ENCODE measurements around the gene CUTC. TPM values are rescaled to one million over a fixed set of nuclear protein-coding genes. Genes with fewer than 3 reads are reported as not detected.
"Not testable (repeated sequence)": the region's sequence is repeated elsewhere in the genome, so short reads cannot be mapped to it uniquely, and the experiment has no call there.

The CUTC gene
- total RNA-seq, 2 experiments from 2014 or later, result 26.0 to 26.6 TPM

- H3K36me3 Mint-ChIP-seq, result peaks cover 59% of the 10 kb centered on the region
- not testable (repeated sequence) for DNase-seq, H3K27ac Mint-ChIP-seq
Observed at GRCh38 chr10:99746166-99746565, 14.1 kb downstream of the CUTC start.

GRCh38 chr10:99748823-99749451, 16.9 kb downstream of the CUTC start:
- no peak for DNase-seq
- Mint-ChIP-seq H3K4me3 (no peak overlapping the region), H3K36me3 (peaks cover 41% of the 10 kb centered on the region), H3K9me3 (no peaks in the 10 kb centered on the region), H3K27me3 (no peaks in the 10 kb centered on the region), H3K27ac (no peak overlapping the region), H3K4me1 (ENCODE audit: low read depth) (no peaks in the 10 kb centered on the region)
- ChIA-PET CTCF (no interaction called here), POLR2A (interaction anchor here (1.2 kb wide), 1 partner anchor 17 kb away, joined by 3 read pairs; the partner anchor contains the start of genes COX15 and CUTC)
- intact Hi-C loops (cut with micrococcal nuclease), result no loop called here

More at GRCh38 chr10:99746166-99746565, 14.1 kb downstream of the CUTC start:
- H3K27me3 Mint-ChIP-seq; CTCF ChIA-PET; intact Hi-C loops (cut with micrococcal nuclease); H3K4me3 Mint-ChIP-seq; POLR2A ChIA-PET; H3K9me3 Mint-ChIP-seq: not testable (repeated sequence)
- H3K4me1 Mint-ChIP-seq (ENCODE audit: low read depth), result peaks cover 16% of the 10 kb centered on the region

- H3K27ac Mint-ChIP-seq, result no peak overlapping the region
- H3K4me1 Mint-ChIP-seq (ENCODE audit: low read depth), result no peaks in the 10 kb centered on the region
- H3K4me3 Mint-ChIP-seq, result no peak overlapping the region
- intact Hi-C loops (cut with micrococcal nuclease), result no loop called here
- H3K36me3 Mint-ChIP-seq, result peaks cover 39% of the 10 kb centered on the region
- H3K27me3 Mint-ChIP-seq, result no peaks in the 10 kb centered on the region
- POLR2A ChIA-PET, result no interaction called here
- no peaks in the 10 kb centered on the region for H3K9me3 Mint-ChIP-seq
- CTCF ChIA-PET, result no interaction called here
- no peak for DNase-seq
Observed at GRCh38 chr10:99750641-99751040, 18.6 kb downstream of the CUTC start.

- Mint-ChIP-seq H3K36me3 (peaks cover 57% of the 10 kb centered on the region), H3K4me1 (ENCODE audit: low read depth) (no peaks in the 10 kb centered on the region), H3K27me3 (no peaks in the 10 kb centered on the region), H3K27ac (no peak overlapping the region), H3K9me3 (no peaks in the 10 kb centered on the region), H3K4me3 (no peak overlapping the region)
- POLR2A ChIA-PET, result no interaction called here
- no peak for DNase-seq
- intact Hi-C loops (cut with micrococcal nuclease), result no loop called here
- CTCF ChIA-PET, result no interaction called here
Observed at GRCh38 chr10:99754670-99755069, 22.6 kb downstream of the CUTC start.

GRCh38 chr10:99756159-99756558, 24.1 kb downstream of the CUTC start:
- Mint-ChIP-seq H3K27me3 (no peaks in the 10 kb centered on the region), H3K27ac (no peak overlapping the region)

GRCh38 chr10:99758211-99758891, 26.3 kb downstream of the CUTC start:
- H3K27me3 Mint-ChIP-seq, result no peaks in the 10 kb centered on the region
- no peak overlapping the region for H3K27ac Mint-ChIP-seq
- no peak overlapping the region for H3K4me3 Mint-ChIP-seq
- H3K36me3 Mint-ChIP-seq, result peaks cover 70% of the 10 kb centered on the region
- DNase-seq, result no peak
- ChIA-PET CTCF (no interaction called here), POLR2A (no interaction called here)
- H3K9me3 Mint-ChIP-seq, result peaks cover 6% of the 10 kb centered on the region
- H3K4me1 Mint-ChIP-seq (ENCODE audit: low read depth), result no peaks in the 10 kb centered on the region
- intact Hi-C loops (cut with micrococcal nuclease), result no loop called here

More at GRCh38 chr10:99756159-99756558, 24.1 kb downstream of the CUTC start:
- H3K36me3 Mint-ChIP-seq, result peaks cover 62% of the 10 kb centered on the region
- H3K9me3 Mint-ChIP-seq, result no peaks in the 10 kb centered on the region
- CTCF ChIA-PET, result no interaction called here
- no peak for DNase-seq
- intact Hi-C loops (cut with micrococcal nuclease), result no loop called here
- no peaks in the 10 kb centered on the region for H3K4me1 Mint-ChIP-seq (ENCODE audit: low read depth)
- H3K4me3 Mint-ChIP-seq, result no peak overlapping the region
- POLR2A ChIA-PET, result no interaction called here

- Mint-ChIP-seq H3K4me1 (ENCODE audit: low read depth) (no peaks in the 10 kb centered on the region), H3K27me3 (no peaks in the 10 kb centered on the region), H3K4me3 (no peak overlapping the region), H3K9me3 (peaks cover 11% of the 10 kb centered on the region), H3K27ac (no peak overlapping the region), H3K36me3 (peaks cover 65% of the 10 kb centered on the region)
- DNase-seq, result no peak
- intact Hi-C loops (cut with micrococcal nuclease), result no loop called here
- ChIA-PET CTCF (no interaction called here), POLR2A (no interaction called here)
Observed at GRCh38 chr10:99760321-99760720, 28.3 kb downstream of the CUTC start.

DNA sequence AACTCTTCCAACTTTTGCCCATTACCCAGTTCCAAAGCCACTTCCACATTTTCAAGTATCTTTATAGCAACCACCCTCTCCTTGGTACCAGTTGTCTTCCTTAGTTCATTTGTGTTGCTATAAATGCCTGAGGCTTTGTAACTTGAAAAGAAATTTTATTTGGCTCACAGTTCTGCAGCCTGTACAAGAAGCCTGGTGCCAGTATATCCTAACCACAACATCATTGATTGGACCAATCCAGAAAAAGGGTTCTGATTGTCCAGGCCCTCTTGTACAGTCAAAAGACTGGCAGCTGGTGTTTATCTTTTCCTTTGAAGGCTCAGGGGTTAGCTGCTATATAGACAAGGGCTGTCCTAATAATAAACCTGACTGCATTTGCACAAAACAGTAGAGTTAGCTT, 29.3 kb downstream of the CUTC start:
- Mint-ChIP-seq H3K4me3 (no peak overlapping the region), H3K27me3 (no peaks in the 10 kb centered on the region), H3K36me3 (peaks cover 54% of the 10 kb centered on the region), H3K4me1 (ENCODE audit: low read depth) (peaks cover 2% of the 10 kb centered on the region), H3K9me3 (peaks cover 11% of the 10 kb centered on the region), H3K27ac (no peak overlapping the region)
- POLR2A ChIA-PET, result no interaction called here
- intact Hi-C loops (cut with micrococcal nuclease), result no loop called here
- CTCF ChIA-PET, result no interaction called here
- no peak for DNase-seq

- intact Hi-C loops (cut with micrococcal nuclease), result no loop called here
- ChIA-PET CTCF (no interaction called here), POLR2A (no interaction called here)
- peaks cover 2% of the 10 kb centered on the region for H3K4me1 Mint-ChIP-seq (ENCODE audit: low read depth)
- no peak for DNase-seq
- no peak overlapping the region for H3K4me3 Mint-ChIP-seq
- no peak overlapping the region for H3K27ac Mint-ChIP-seq
- peaks cover 13% of the 10 kb centered on the region for H3K9me3 Mint-ChIP-seq
- peaks cover 19% of the 10 kb centered on the region for H3K36me3 Mint-ChIP-seq
- no peaks in the 10 kb centered on the region for H3K27me3 Mint-ChIP-seq
Observed at GRCh38 chr10:99765672-99766301, 33.8 kb downstream of the CUTC start.

GRCh38 chr10:99766302-99766681, 34.3 kb downstream of the CUTC start:
- no peaks in the 10 kb centered on the region for H3K27me3 Mint-ChIP-seq
- H3K27ac Mint-ChIP-seq, result no peak overlapping the region
- peaks cover 13% of the 10 kb centered on the region for H3K9me3 Mint-ChIP-seq
- peak; percentile 10 for DNase-seq
- H3K36me3 Mint-ChIP-seq, result peaks cover 17% of the 10 kb centered on the region
- H3K4me3 Mint-ChIP-seq, result no peak overlapping the region
- intact Hi-C loops (cut with micrococcal nuclease), result no loop called here
- POLR2A ChIA-PET, result no interaction called here
- CTCF ChIA-PET, result no interaction called here
- H3K4me1 Mint-ChIP-seq (ENCODE audit: low read depth), result peaks cover 2% of the 10 kb centered on the region

DNA sequence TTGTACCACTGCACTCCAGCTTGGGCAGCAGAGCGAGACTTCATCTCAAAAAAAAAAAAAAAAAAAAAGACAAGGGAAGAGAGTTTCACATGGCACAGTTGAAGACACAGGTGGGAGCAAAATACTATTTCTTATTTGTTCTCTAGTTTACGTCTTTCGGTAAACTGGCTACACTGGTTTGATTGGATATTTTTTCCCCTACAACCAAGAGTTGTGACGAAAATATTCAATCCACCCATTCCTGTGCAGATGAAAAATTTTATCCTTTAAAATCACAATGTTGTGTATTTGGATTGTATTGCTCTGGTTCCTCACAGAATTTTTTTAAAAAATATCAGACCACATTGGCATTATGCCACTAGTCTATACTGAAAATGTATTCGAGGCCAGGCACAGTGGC, 35.9 kb downstream of the CUTC start:
- ChIA-PET POLR2A (no interaction called here), CTCF (interaction anchor here (0.6 kb wide), 1 partner anchor 425 kb away, joined by 3 read pairs; no protein-coding TSS in a partner anchor)
- Mint-ChIP-seq H3K4me3 (no peak overlapping the region), H3K27ac (no peak overlapping the region), H3K36me3 (peaks cover 7% of the 10 kb centered on the region), H3K4me1 (ENCODE audit: low read depth) (peaks cover 2% of the 10 kb centered on the region), H3K9me3 (peaks cover 6% of the 10 kb centered on the region), H3K27me3 (no peaks in the 10 kb centered on the region)
- no peak for DNase-seq
- intact Hi-C loops (cut with micrococcal nuclease), result no loop called here

DNA sequence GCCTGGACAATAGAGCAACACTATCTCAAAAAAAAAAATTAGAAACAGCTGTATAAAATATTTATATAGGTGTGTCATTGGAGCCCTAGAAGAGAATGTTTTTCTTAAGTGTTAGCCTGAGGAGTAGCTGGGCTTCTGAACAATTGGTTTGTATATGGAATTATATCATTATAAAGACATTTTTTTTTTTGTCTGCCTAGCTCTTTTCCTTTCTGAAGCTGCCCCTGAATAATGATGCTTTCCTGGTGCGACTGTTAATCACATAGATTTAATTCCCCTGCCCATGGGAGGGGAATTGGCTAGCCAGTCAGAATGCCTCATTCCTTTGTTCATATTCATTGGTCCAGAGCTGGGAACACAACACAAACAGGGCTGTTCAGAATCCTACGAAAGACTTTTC, 36.5 kb downstream of the CUTC start:
- peaks cover 6% of the 10 kb centered on the region for H3K9me3 Mint-ChIP-seq
- no peaks in the 10 kb centered on the region for H3K27me3 Mint-ChIP-seq
- peaks cover 2% of the 10 kb centered on the region for H3K4me1 Mint-ChIP-seq (ENCODE audit: low read depth)
- H3K36me3 Mint-ChIP-seq, result peaks cover 3% of the 10 kb centered on the region
- ChIA-PET CTCF (interaction anchor here (0.6 kb wide), 1 partner anchor 424 kb away, joined by 3 read pairs; no protein-coding TSS in a partner anchor), POLR2A (interaction anchor here (0.6 to 0.7 kb wide), 2 partner anchors 24 to 47 kb away, joined by 3 to 4 read pairs; no protein-coding TSS in a partner anchor)
- intact Hi-C loops (cut with micrococcal nuclease), result no loop called here
- H3K27ac Mint-ChIP-seq, result no peak overlapping the region
- DNase-seq, result no peak
- no peak overlapping the region for H3K4me3 Mint-ChIP-seq

Data from activated CD4-positive, alpha-beta memory T cell treated with anti-CD3 and anti-CD28 coated beads for 36 hours (primary cell).